GM21447 (cell line): ENCODE data around the gene OR4E1.
"Not testable (repeated sequence)": the region's sequence is repeated elsewhere in the genome, so short reads cannot be mapped to it uniquely, and the experiment has no call there.

Experiments
- ATAC-seq: cut with Tn5 transposase; IDR thresholded peaks from one replicate; pipeline ENCODE4 v1.9.1; 2021; ENCODE audit not compliant: unreplicated experiment

The OR4E1 gene

GRCh38 chr14:21653331-21653885, 20.2 kb downstream of the OR4E1 start, which contains the start of gene OR4E2:
Gene OR4E2, plus strand, starts transcription at chr14:21653835. Its CDS starts 11,248 bp downstream, at chr14:21665083.
- no peak for ATAC-seq

DNA sequence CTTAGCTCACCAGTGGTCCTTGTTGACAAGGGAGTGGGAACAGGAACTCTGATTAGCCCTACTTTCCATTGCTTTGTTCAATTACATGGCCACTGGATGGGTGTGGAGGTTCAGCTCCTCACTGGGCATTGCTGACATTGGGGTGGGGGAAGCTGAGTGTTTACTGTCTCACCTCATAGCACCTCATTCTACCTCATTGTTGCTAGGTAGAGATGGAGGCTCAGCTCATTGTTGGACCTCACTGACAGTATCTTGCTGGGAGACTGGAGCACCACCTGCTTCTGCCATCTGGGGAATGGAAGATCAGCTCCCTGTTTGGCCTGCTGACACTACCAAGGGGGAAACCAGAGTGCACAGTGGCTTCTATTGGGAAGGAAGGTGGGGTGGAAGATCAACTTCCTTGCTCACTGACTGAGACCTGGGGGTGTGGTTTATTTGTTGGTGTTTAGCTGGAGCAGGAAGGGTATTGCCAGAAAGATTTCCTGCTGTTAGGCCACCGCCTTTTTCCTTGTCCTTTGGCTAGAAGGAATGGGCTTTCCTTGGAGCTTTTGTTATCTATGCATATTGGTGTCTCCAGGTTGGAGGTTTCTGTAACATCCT, 21.3 kb downstream of the OR4E1 start:
- no peak for ATAC-seq

GRCh38 chr14:21647380-21647779, 26.2 kb downstream of the OR4E1 start:
- no peak for ATAC-seq

GRCh38 chr14:21643407-21643806, 30.2 kb downstream of the OR4E1 start:
- no peak for ATAC-seq

GRCh38 chr14:21642683-21643082, 30.9 kb downstream of the OR4E1 start:
- ATAC-seq = no peak

DNA sequence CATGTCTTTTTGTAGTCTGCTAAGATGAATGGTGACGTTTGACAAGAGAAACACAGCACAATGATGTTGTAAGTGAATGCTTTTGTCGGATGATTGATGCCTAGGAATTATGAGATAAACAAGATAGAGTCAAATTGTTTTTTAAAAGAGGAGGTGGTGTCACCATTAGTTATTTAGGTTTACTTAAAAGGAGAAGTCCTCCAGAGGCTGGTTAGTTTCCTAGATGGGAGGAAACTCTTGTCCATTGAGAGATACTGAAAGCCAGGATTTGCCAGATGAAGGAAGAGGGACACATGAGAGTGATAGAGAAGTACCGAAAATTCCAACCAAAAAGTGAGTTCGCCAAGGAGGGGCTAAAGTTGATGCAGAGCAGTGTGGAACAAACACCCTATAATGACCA, 38.8 kb downstream of the OR4E1 start, which contains the start of gene OR10G2:
Gene OR10G2, minus strand, starts transcription at position 101 of the 400 bp plus-strand sequence. Its CDS starts 98 bp downstream, at position 3.
- ATAC-seq = no peak

DNA sequence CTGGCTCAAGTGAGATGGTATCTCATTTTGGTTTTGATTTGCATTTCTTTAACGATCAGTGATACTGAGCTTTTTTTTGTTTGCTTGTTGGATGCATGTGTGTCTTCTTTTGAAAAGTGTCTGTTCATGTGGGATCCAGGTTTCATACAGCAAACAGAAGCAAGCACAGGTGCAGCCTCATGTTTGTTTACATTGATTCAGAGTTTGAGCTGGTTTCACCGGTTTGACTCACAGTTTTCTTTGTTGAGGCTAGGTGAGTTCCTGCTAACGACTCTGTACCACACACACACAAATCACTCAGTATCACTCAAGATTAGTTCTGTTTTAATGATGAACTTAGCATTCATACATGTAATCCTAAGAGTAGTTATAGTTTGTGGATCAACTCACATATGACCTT, 42.5 kb downstream of the OR4E1 start:
- ATAC-seq = no peak

DNA sequence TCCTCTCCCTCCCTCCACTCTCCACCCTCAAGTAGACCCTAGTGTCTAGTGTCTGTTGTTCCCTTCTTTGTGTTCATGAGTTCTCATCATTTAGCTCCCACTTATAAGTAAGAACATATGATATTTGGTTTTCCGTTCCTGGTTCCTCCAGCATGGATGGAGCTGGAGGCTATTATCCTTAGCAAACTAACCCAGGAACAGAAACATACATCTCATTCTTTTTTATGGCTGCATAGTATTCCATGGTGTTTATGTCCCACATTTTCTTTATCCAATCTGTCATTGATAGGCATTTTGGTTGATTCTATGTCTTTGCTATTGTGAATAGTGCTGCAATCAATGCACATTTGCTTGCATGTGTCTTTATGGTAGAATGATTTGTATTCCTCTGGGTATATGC, 43.1 kb downstream of the OR4E1 start:
- ATAC-seq = not testable (repeated sequence)

DNA sequence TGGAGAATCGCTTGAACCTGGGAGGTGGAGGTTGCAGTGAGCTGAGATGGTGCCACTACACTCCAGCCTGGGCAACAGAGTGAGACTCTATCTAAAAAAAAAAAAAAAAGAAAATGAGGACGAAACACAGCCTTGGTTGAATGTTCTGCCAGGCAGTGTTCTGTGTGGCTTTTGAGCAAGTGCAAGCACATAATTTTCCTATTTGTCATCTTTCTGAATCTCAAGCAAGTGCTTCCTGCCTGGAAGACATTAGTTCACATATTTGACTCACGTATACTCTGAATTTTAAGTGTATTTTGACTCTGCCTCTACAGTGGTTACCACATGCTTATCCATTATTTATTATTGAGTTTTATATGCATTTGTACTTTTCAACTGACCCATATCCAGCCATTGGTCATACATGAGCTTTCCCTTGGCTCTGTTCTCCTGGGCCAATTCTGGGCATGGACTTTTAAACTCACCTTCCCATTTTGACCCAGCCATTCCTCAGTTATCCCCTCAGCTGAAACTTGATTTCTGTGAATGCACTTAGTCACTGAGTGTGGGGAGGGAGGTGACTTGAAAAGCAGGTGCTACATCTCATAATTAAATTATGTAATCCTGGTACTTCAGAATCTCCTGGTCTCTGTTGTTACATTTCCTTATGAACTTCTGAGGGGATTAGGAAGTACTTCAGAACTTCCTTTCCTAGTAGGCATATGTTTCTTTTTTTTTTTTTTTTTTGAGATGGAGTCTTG, 47.0 kb downstream of the OR4E1 start:
- ATAC-seq = no peak
